NCI-H128 (cell line): ENCODE data around the gene PRR20D.
"Not testable (repeated sequence)": the region's sequence is repeated elsewhere in the genome, so short reads cannot be mapped to it uniquely, and the experiment has no call there.

ENCODE experiments used
- DNase-seq: peaks from one replicate; lab custom pipeline; 2025; ENCODE audit not compliant: unreplicated experiment; lab: John Stamatoyannopoulos, UW

PRR20D gene

DNA sequence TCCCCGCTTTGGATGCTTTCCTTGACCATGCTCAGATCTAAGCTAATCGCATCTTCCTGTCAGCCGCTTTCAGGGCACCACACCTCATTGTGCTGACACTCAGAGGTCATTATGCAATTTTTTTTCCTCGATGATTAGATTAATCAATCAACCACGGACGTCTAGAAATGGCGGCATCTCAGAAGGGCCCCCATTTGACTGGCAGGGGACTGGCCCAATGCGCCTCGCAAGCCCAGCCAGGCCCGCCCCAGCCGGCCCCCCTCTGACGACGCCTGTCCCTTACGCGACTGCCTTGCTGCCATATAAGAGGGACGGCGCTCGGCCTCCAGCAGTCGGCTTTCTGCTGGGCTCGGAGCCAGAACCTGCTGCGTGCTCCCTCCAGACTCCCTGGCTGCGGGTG, at the start of gene PRR20D:
TSS of gene PRR20D (plus strand) at position 301 of the 400 bp plus-strand sequence. CDS start 387 bp downstream, outside the sequence.
- not testable (repeated sequence) for DNase-seq

DNA sequence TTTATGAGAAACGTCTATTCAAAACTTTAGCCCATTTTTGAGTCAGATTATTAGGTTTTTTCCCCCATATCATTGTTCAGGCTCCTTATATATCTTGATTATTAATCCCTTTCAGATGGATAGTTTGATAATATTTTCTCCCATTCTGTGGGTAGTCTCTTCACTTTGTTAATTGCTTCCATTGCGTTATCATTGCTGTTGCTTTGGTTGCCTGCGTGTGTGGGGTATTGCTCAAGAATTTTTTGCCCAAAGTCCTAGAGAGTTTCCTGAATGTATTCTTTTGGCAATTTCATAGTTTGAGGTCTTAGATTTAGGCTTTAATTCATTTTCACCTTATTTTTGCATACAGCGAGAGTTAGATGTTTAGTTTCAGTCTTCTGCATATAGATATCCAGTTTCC, 45.5 kb upstream of the PRR20D start:
- DNase-seq = no peak

DNA sequence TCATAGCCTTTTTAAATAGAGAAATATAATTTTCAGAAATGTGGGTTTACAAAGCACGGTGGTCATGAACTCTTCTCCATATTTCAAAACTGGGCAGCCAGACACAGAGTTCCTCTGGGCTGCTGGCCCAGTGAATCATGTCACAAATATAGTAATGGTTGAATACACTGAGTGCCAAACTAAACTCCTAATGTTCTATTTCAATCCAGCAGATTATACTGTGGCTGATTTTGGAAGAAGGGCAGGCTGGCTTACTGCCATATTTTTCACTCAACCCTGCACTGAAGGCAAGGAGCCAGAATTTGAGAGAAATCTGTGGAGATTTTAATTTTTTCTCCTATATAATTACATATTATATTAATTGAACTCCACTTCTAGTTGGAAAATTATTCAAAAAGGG, 36.8 kb upstream of the PRR20D start:
- DNase-seq = no peak

DNA sequence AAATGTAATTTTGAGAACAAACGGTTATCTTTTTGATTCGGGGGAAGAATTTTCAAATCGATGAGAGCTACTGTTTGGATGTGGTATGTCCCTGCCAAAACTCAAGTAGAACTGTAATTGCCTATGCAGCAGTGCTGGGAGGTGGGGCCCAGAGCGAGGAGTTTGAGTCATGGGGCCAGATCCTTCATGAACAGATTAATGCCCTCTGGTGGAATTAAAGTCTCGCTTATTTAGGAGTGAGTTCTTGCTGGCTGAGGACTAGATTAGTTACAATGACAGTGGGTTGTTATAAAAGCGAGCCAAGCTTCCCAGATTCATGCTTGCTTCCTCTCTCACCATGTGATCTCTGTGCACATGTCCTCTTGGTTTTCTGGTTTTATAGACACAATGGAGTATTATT, 31.5 kb upstream of the PRR20D start:
- DNase-seq = no peak

DNA sequence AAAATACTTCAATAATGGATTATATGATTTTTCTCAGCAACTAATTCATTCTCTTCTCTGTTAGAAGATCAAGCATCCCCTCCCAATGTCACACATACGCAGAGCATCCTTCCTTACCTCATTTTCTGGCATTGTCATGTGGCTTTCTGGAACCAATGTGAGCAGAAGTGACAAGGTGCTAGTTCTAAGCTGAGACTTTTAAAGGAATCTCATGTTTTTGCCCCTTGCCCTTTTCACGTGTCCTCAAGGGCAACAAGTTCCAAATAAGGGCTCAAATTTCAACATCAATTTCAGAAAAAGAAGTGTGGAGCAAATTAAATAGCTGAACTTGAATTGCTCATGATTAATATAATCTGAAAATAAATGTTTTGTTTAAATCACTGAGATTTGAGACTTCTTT, 24.3 kb upstream of the PRR20D start:
- DNase-seq = no peak

DNA sequence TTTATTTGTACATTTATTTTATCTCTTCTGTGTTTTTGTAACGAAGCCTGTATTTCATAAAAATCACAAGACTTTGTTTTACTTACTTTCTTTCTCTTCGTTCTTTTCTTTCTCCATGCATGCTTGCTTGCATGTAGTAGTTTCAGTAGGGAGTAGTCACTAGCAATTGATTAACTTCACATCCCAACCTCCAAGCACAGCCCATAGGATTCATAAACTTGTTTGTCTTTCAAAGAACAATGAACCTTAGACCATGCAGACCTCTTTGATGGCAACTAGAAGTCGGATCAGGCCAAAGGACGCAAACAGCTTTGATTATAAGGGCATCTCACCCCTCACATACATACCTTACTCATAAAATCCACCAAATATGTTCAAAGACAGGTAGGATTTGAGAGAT, 22.8 kb upstream of the PRR20D start:
- DNase-seq = no peak

DNA sequence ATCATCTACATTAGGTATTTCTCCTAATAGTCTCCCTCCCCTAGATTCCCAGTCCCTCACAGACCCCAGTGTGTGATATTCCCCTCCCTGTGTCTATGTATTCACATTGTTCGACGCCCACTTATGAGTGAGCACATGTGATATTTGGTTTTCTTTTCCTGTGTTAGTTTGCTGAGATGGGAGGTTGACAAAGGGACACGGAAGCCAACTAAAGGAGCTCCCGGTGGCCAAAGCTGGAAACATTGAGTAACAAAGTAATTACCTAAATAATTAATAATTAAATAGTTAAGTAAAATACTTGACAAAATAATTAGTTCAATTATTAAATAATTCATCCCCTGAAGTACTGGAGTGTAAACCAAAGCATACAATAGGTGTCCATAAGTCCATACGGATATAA, 21.4 kb upstream of the PRR20D start:
- no peak for DNase-seq

DNA sequence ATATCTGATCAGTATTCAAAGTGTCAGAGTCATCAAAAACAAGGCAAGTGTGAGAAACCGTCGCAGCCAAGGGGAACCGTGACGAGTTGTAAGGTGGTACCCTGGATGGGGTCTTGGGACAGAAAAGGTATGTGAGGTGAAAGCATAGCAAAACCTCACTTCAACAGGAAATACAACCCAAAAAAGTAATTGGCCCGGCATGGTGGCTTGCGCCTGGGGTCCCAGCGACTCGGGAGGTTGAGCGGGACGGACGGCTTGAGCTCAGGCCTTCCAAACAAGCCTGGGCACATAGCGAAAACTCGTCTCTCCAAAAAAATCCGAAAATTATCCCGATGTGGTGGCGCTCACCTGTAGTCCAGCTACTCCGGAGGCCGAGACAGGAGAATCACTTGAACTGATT, 20.7 kb upstream of the PRR20D start:
- not testable (repeated sequence) for DNase-seq

DNA sequence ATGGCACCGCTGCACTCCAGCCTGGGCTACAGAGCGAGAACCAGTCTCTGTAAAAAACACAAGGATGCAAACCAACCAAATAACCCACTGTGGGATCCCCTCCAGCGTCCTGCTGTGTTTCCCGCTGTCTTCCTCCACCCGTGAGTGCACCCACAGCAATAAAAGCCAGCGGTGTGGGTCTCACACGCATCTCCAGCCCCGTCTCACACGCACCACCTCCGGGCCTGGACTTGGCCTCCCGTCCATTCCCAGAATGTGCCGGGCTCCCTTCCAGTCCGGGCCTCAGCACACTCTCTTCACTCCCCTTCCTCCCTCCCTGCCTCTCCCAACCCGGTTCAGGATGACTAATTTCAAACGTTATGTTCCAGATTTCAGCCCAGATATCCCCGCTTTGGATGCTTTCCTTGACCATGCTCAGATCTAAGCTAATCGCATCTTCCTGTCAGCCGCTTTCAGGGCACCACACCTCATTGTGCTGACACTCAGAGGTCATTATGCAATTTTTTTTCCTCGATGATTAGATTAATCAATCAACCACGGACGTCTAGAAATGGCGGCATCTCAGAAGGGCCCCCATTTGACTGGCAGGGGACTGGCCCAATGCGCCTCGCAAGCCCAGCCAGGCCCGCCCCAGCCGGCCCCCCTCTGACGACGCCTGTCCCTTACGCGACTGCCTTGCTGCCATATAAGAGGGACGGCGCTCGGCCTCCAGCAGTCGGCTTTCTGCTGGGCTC, 20.0 kb upstream of the PRR20D start, which contains the start of gene PRR20A:
TSS of gene PRR20A (plus strand) at position 684 of the 734 bp plus-strand sequence. CDS start 387 bp downstream, outside the sequence.
- not testable (repeated sequence) for DNase-seq

DNA sequence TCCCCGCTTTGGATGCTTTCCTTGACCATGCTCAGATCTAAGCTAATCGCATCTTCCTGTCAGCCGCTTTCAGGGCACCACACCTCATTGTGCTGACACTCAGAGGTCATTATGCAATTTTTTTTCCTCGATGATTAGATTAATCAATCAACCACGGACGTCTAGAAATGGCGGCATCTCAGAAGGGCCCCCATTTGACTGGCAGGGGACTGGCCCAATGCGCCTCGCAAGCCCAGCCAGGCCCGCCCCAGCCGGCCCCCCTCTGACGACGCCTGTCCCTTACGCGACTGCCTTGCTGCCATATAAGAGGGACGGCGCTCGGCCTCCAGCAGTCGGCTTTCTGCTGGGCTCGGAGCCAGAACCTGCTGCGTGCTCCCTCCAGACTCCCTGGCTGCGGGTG, 13.2 kb upstream of the PRR20D start, which contains the start of gene PRR20B:
TSS of gene PRR20B (plus strand) at position 301 of the 400 bp plus-strand sequence. CDS start 387 bp downstream, outside the sequence.
- not testable (repeated sequence) for DNase-seq

DNA sequence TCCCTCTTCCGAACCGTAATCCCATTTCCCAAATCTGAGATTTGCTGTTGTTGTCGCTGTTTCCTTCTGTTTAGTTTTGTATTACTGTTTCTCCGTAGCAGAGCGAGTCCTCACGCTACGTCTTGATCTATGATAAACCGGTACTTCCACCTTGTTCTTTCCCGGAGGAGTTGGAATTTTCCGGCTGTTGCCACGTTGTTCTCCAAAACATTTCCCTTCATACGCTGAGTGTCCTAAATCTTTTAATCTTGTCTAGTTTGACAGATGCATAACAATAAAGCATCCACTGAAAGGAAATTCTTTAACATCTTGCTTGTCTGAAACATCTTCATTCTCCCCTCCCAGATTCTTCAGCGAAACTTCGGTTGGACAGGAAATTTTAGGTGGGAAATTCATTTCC, 12.3 kb upstream of the PRR20D start:
- DNase-seq = not testable (repeated sequence)

DNA sequence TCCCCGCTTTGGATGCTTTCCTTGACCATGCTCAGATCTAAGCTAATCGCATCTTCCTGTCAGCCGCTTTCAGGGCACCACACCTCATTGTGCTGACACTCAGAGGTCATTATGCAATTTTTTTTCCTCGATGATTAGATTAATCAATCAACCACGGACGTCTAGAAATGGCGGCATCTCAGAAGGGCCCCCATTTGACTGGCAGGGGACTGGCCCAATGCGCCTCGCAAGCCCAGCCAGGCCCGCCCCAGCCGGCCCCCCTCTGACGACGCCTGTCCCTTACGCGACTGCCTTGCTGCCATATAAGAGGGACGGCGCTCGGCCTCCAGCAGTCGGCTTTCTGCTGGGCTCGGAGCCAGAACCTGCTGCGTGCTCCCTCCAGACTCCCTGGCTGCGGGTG, 6.7 kb upstream of the PRR20D start, which contains the start of gene PRR20C:
TSS of gene PRR20C (plus strand) at position 301 of the 400 bp plus-strand sequence. CDS start 387 bp downstream, outside the sequence.
- not testable (repeated sequence) for DNase-seq

DNA sequence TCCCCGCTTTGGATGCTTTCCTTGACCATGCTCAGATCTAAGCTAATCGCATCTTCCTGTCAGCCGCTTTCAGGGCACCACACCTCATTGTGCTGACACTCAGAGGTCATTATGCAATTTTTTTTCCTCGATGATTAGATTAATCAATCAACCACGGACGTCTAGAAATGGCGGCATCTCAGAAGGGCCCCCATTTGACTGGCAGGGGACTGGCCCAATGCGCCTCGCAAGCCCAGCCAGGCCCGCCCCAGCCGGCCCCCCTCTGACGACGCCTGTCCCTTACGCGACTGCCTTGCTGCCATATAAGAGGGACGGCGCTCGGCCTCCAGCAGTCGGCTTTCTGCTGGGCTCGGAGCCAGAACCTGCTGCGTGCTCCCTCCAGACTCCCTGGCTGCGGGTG, 6.5 kb downstream of the PRR20D start, which contains the start of gene PRR20E:
TSS of gene PRR20E (plus strand) at position 301 of the 400 bp plus-strand sequence. CDS start 387 bp downstream, outside the sequence.
- not testable (repeated sequence) for DNase-seq

DNA sequence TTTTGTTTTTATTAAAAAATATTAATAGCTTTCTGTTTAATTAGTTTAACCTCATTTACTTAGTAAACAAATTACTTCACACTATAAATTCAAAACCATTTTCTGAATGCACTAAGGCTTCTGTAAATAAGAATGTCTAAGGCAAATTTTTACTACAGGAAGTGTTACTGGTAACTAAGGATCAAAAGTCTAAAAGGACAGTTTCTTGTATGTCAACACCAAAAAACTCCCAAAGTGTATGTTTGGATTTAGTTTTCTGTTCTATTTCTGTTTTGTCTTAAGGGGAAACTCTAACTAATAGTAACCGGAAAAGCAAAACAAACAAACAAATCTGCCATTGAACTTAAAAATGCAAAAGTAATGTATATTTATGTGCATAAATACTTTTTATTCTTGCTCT, 31.2 kb downstream of the PRR20D start:
- no peak for DNase-seq

DNA sequence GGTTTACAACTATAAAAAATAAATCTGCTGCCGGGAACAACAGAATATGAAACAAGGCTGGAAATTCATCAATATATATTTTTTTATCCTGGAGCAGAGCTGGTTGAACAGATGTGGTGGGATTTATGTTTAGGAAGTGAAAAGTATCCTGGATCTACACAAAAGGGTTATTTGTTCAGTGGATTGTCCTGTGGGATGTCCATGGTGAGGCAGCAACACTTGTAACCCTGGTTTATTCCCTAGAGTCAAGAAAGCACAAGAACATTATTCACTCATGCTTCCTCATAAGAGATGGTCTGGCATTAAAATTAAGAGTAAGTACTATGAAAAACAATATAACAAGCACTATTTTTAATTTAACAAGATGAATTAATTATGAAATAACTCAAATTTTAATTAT, 52.6 kb downstream of the PRR20D start:
- no peak for DNase-seq
